COR-L47 (cell line): ENCODE data around the gene RSU1.
"Not testable (repeated sequence)": the region's sequence is repeated elsewhere in the genome, so short reads cannot be mapped to it uniquely, and the experiment has no call there.

Experiments used
- DNase-seq: peaks from one replicate; lab custom pipeline; 2025; lab: John Stamatoyannopoulos, UW

Gene RSU1

GRCh38 chr10:16817125-16818019 lies at the start of gene RSU1:
Gene RSU1, minus strand, starts transcription at chr10:16817424. Its CDS starts 343 bp downstream, at chr10:16817081.
- peak; percentile 94 for DNase-seq

GRCh38 chr10:16866541-16867275 lies 49.5 kb upstream of the RSU1 start:
- no peak for DNase-seq

DNA sequence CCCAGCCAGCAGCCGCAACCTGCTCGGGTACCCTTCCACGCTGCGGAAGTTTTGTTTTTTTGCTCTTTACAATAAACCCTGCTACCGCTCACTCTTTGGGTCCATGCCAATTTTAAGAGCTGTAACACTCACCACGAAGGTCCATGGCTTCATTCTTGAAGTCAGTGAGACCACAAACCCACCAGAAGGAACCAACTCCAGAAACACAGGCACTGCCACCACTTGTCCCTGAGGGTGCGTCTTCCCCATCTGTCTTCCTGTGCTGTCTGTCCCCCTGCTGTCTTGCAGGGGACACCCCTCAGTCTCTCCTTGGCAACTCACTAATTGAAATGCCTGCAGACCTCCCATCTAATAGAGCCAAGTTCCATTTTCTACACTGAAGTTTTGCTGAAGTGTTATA lies 48.5 kb upstream of the RSU1 start:
- no peak for DNase-seq

GRCh38 chr10:16863766-16864165 lies 46.5 kb upstream of the RSU1 start:
- DNase-seq, result no peak

DNA sequence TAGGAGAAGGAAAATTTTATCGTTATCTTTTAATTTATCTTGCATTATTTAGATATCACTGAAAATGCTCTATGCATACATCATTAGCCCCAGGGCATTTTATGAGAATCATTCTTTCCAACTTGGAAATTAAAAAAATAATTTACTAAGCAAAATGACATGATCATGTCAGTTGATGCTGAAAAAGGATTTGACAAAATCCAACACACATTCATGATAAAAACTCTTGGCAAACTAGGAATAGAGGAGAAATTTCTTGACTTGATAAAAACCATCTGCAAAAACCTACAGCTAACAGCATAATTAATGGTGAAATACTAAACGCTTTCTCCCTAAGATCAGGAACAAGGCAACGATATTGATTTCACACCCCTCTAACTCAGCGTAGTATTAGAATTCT lies 40.2 kb upstream of the RSU1 start:
- DNase-seq, result no peak

- no peak for DNase-seq
These were observed 39.3 kb upstream of the RSU1 start for GRCh38 chr10:16856567-16856966.

DNA sequence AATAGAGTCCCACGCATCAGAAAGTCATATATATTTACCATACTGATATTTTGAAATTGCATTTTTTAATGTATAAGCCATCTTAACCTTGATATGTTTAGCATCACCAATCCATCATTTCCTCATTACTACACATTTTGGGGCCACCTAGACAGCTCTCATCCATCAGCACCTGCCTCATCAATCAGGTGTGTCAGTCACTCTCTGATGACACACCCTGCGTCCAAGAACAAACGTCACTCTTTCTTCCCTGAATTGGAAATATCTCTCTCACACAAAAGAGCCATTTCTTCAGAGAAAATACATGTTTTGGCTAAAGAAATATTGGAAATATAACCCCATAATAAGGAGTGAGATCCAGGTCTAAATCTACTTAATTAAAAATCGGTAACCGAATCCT lies 38.9 kb upstream of the RSU1 start:
- no peak for DNase-seq

DNA sequence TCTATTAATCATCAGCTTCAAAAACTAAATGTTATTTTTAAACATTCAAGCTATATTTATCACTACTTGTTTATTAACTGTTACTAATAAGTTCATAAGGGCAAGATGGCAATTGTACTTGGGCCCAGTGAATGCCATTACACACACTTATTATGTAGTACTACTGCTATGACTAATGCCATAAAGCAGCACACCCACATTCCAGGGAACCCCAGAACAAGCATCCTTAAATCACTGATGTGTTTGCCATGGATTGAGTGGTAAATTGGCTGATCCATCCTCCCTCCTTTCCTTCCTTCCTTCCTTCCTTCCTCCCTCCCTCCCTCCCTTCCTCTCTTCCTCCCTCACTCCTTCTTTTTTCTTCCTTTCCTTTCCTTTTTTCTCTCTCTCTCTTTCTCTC lies 37.4 kb upstream of the RSU1 start:
- DNase-seq, result no peak

DNA sequence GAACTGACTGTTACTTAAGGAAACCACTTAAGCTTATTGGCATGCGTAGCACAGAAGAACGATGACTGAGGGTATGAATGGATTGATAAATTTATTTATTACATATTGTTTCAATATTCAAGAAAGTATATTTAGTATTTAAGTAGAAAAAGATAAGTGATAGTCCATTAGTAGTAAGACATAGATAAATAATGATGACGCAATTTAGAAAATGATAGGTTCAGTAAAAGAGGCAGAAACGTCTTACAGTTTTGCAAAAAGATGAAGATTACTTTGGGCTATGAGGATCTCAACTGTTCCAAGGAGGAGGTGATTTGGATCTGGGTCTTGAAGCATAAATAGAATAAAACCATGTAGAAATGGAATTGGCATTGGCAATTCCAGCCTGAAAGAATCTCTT lies 36.6 kb upstream of the RSU1 start:
- no peak for DNase-seq

- no peak for DNase-seq
These were observed 36.0 kb upstream of the RSU1 start for GRCh38 chr10:16853201-16853600.

DNA sequence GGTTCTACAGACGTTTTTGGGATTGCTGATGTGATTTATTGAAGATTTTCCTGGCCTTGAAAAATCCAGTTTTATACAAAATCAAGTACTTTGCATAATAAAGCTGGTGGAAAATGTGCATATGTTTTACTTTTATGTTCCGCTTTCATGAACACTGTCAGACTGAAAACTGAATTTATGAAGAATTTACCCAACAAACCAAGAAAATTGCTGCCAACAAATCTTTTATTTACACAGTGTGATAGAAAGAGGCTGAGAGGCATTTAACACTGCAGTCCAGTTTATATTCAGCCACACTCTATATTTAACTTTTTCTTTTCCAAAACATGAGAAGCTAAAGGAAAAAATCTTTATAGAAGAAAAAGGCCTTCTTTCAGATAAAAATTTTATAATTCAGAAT lies 35.4 kb upstream of the RSU1 start:
- DNase-seq, result no peak

DNA sequence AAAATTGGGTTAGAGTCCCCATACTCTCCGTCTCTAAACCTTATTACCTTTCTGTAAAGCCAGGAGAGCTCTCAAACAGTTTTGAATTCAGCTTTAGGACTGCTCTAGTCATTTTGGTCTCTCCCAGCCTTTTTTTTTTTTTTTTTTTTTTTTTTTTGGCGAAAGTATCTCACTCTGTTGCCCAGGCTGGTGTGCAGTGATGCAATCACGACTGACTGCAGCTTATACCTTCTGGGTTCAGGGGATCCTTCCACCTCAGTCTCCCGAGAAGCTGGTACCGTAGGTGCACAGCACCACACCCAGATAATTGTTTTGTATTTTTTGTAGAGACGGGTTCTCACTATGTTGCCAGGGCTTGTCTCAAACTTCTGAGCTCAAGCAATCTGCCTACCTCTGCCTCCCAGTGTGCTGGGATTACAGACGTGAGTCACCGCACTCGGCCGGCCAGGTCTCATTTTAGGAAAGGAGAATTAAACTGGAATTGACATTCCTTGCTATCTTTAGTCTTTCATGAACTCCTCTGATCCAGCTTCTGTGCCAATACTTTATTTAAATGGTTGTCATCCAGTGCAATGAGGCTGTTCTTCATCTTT lies 31.4 kb upstream of the RSU1 start:
- DNase-seq, result no peak

DNA sequence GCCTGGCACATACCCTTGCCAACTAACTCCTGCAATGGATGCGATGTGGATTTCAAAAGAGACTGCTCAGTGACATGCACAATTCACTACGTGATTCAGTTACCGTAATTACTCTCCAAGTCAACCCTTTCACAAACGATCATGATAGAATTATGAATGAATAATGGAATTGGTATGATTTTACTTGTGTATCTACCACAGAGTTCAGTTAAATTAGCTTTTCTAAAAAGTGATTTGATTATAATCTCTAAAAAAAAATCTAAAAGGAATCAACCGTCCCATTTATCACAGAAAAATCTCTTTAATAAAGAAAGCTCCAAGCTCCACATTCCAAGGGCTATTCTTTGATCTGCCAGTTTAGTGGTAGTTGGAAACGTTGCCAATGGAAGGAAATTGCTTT lies 30.4 kb upstream of the RSU1 start:
- DNase-seq, result no peak

DNA sequence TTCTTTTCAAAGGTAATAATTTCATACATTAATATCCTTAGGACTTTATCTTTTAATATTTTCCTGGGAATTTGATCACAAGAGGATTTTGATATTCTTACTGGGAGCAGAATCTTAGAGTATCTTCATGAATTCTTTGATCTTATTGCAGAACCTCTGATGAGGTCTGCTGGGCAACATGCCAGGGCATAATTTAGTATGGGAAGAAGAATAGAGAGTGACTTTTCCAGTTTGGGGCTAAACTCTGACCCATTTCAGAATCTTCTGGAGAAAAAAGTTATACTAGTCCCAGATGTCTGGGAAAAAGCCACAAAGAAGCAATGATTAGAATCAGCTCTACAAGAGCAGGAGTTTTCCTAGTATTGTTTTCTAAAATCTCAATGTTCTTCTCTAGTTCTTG lies 28.0 kb upstream of the RSU1 start:
- DNase-seq, result no peak

- peak; percentile 43 for DNase-seq
These were observed 26.1 kb upstream of the RSU1 start for GRCh38 chr10:16843252-16843870.

DNA sequence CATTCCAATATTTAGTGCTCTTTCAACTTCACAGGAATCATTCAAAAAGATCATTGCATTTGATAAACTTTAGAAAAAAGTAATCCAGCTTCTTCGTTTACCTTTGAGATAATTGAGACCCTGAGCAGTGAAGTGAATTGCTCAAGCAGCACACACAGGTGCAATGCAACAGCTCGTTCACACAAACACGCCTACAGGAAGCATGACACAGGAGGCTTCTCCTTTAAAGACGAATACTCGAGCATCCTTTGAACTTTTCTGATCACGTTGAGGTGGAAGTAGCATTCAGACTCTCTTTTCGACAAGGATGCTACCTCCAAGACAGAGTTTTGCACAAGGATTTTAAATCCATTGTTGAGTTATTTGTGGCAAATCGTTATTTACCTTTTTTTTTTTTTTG lies 18.0 kb upstream of the RSU1 start:
- DNase-seq, result no peak

GRCh38 chr10:16832351-16833080 lies 15.3 kb upstream of the RSU1 start:
- DNase-seq, result no peak

DNA sequence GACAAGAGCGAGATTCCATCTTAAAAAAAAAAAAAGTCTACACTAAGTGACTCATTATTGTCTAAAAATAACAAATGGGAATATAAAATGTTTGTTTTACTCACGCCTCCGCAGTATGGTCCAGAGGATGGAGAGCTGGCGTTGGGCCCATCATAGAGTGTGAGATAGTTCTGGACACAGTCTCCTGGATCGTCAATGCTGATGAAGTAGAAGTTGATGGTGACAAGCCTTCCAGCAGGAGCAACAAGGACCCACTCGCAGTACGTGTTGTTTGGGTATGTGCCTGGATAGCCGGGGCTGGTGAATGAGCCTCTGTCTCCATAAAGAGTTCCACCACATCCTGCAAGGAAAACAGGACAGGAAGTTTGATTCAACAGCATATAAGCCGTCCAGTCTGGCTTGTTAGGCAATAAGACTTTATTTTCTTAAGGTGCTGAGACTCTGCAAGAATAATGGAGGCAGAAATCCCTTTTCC lies 11.5 kb upstream of the RSU1 start:
- no peak for DNase-seq

DNA sequence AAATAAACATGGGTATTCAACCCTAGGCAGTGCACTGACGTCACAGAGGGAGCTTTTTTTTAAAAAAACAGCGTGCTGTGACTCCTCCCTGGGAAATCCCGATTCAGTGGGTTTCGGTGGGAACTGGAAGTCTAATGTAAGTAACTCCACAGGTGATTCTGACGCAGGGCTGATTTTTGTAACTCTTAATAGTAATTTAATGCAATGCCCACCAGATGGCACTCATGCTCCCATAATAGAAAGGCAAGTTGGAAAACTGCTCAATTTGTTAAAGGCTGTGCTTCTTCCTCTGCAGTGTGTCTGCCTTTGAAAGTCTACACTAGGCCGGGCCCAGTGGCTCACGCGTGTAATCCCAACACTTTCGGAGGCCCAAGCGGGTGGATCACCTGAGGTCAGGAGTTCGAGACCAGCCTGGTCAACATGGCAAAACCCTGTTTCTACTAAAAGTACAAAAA lies 10.9 kb upstream of the RSU1 start:
- peak; percentile 32 for DNase-seq

DNA sequence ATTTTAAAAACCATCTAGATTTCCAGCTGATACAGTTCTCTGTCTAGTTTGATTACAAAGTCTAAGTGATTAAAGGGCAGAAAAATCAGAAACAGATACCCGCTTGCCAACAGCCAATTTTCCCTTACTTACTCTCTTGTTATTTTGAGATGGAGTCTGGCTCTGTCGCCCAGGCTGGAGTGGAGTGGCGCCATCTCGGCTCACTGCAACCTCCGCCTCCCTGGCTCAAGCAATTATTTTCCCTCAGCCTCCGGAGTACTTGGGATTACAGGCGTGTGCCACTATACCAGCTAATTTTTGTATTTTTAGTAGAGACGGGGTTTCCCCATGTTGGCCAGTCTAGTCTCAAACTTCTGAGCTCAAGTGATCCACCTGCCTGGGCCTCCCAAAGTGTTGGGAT lies 10.2 kb upstream of the RSU1 start:
- DNase-seq, result not testable (repeated sequence)

- no peak for DNase-seq
These were observed 5.6 kb upstream of the RSU1 start for GRCh38 chr10:16822726-16823360.
